OCI-LY1 (cell line): Measurements from ENCODE around the gene RBM20.

ENCODE experiments used
- H2AFZ ChIP-seq: fragments of 200-600 bp; sonication (generic), shearing (Covaris generic); 2 replicates; pipeline ENCODE4 v1.6.0; 2014; ENCODE audit warnings: antibody characterized with exemption, mild to moderate bottlenecking, low read length
- H3F3A ChIP-seq: fragments of 200-600 bp; sonication (generic), shearing (Covaris generic); 2 replicates; pipeline ENCODE4 v1.6.0; 2014; ENCODE audit warnings: mild to moderate bottlenecking, antibody characterized with exemption, low read length, moderate library complexity; ENCODE audit not compliant: insufficient read depth
- H3K27ac ChIP-seq: fragments of 200-600 bp; sonication (generic); 2 replicates; pipeline ENCODE4 v1.5.1; 2014; ENCODE audit warnings: low read length, mixed run types, mild to moderate bottlenecking, low read depth; ENCODE audit not compliant: poor library complexity, severe bottlenecking
- H3K27me3 ChIP-seq: fragments of 200-600 bp; sonication (generic); 2 replicates; pipeline ENCODE4 v1.6.0; 2014; ENCODE audit warnings: antibody characterized with exemption, mild to moderate bottlenecking, low read length, moderate library complexity; ENCODE audit not compliant: insufficient read depth
- H3K36me3 ChIP-seq: fragments of 200-600 bp; sonication (generic); 2 replicates; pipeline ENCODE4 v1.6.1; 2014; ENCODE audit warnings: mild to moderate bottlenecking, antibody characterized with exemption, low read length, moderate library complexity, mixed read lengths; ENCODE audit not compliant: insufficient read depth
- H3K4me1 ChIP-seq: fragments of 200-600 bp; sonication (generic); 2 replicates; pipeline ENCODE4 v1.5.1; 2014; ENCODE audit warnings: mild to moderate bottlenecking, low read length, moderate library complexity; ENCODE audit not compliant: insufficient read depth, severe bottlenecking
- H3K4me2 ChIP-seq: fragments of 200-600 bp; sonication (generic), shearing (Covaris generic); 2 replicates; pipeline ENCODE4 v1.6.1; 2014; ENCODE audit warnings: low read length
- H3K4me3 ChIP-seq: fragments of 200-600 bp; sonication (generic); 2 replicates; pipeline ENCODE4 v1.5.1; 2014; ENCODE audit warnings: low read length, low read depth, mild to moderate bottlenecking, mixed read lengths; ENCODE audit not compliant: poor library complexity, severe bottlenecking
- H3K79me2 ChIP-seq: fragments of 200-600 bp; shearing (Covaris generic); 2 replicates; pipeline ENCODE4 v1.6.1; 2016; ENCODE audit warnings: mixed run types, low read length, mixed read lengths; ENCODE audit not compliant: insufficient read depth
- H3K9ac ChIP-seq: fragments of 200-600 bp; sonication (generic), shearing (Covaris generic); 2 replicates; pipeline ENCODE4 v1.6.1; 2014; ENCODE audit warnings: mild to moderate bottlenecking, low read length, mixed read lengths
- H3K9me2 ChIP-seq: fragments of 200-600 bp; sonication (generic), shearing (Covaris generic); 2 replicates; pipeline ENCODE4 v1.6.1; 2014; ENCODE audit warnings: low read depth, mild to moderate bottlenecking, low read length, mixed read lengths
- H3K9me3 ChIP-seq: fragments of 200-600 bp; shearing (Covaris generic); 2 replicates; pipeline ENCODE4 v1.6.1; 2014; ENCODE audit warnings: low read length, mixed read lengths
- H4K20me1 ChIP-seq: fragments of 200-600 bp; sonication (generic), shearing (Covaris generic); 2 replicates; pipeline ENCODE4 v1.6.0; 2016; ENCODE audit warnings: mild to moderate bottlenecking, low read length; ENCODE audit not compliant: insufficient read depth
- EZH2 ChIP-seq: fragments of 200-600 bp; sonication (generic), shearing (Covaris generic); IDR thresholded peaks from 2 replicates; pipeline ENCODE4 v1.8.0; 2017; ENCODE audit warnings: borderline replicate concordance, mixed run types, mild to moderate bottlenecking, antibody characterized with exemption, low read length, moderate library complexity, mixed read lengths
- TF ChIP-seq, protein P1 (sequence below): fragments of 200-600 bp; sonication (generic), shearing (Covaris generic); IDR thresholded peaks from 2 replicates; pipeline ENCODE4 v1.5.1; 2017; ENCODE audit warnings: mild to moderate bottlenecking, antibody characterized with exemption, low read length, moderate library complexity, mixed read lengths

RBM20 gene

GRCh38 chr10:110827875-110828274, 183.7 kb downstream of the RBM20 start:
- no peaks in the 10 kb centered on the region for H3K79me2 ChIP-seq
- no peak overlapping the region for H3K4me3 ChIP-seq
- no peaks in the 10 kb centered on the region for H3K27me3 ChIP-seq
- no peaks in the 10 kb centered on the region for H3K9me2 ChIP-seq
- H3K9ac ChIP-seq: no peak overlapping the region
- no peak for TF ChIP-seq EZH2
- TF ChIP-seq, protein P1, sequence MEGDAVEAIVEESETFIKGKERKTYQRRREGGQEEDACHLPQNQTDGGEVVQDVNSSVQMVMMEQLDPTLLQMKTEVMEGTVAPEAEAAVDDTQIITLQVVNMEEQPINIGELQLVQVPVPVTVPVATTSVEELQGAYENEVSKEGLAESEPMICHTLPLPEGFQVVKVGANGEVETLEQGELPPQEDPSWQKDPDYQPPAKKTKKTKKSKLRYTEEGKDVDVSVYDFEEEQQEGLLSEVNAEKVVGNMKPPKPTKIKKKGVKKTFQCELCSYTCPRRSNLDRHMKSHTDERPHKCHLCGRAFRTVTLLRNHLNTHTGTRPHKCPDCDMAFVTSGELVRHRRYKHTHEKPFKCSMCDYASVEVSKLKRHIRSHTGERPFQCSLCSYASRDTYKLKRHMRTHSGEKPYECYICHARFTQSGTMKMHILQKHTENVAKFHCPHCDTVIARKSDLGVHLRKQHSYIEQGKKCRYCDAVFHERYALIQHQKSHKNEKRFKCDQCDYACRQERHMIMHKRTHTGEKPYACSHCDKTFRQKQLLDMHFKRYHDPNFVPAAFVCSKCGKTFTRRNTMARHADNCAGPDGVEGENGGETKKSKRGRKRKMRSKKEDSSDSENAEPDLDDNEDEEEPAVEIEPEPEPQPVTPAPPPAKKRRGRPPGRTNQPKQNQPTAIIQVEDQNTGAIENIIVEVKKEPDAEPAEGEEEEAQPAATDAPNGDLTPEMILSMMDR: no peak
- no peaks in the 10 kb centered on the region for H4K20me1 ChIP-seq
- no peaks in the 10 kb centered on the region for H3K36me3 ChIP-seq
- no peak overlapping the region for H3K4me2 ChIP-seq
- H3F3A ChIP-seq: no peaks in the 10 kb centered on the region
- no peak overlapping the region for H3K27ac ChIP-seq
- no peaks in the 10 kb centered on the region for H3K9me3 ChIP-seq
- H2AFZ ChIP-seq: no peak overlapping the region
- peaks cover 31% of the 10 kb centered on the region for H3K4me1 ChIP-seq

- Histone ChIP-seq H3K9me3 (no peaks in the 10 kb centered on the region), H3K79me2 (no peaks in the 10 kb centered on the region), H3K4me2 (no peak overlapping the region), H3K4me1 (peaks cover 31% of the 10 kb centered on the region), H3K36me3 (no peaks in the 10 kb centered on the region), H3K4me3 (no peak overlapping the region), H3K9me2 (no peaks in the 10 kb centered on the region), H3K27ac (no peak overlapping the region), H2AFZ (no peak overlapping the region), H3F3A (no peaks in the 10 kb centered on the region), H3K9ac (no peak overlapping the region), H4K20me1 (no peaks in the 10 kb centered on the region), H3K27me3 (no peaks in the 10 kb centered on the region)
- TF ChIP-seq, protein P1: no peak
- TF ChIP-seq EZH2: no peak
Observed at GRCh38 chr10:110828525-110828924, 184.4 kb downstream of the RBM20 start.

DNA sequence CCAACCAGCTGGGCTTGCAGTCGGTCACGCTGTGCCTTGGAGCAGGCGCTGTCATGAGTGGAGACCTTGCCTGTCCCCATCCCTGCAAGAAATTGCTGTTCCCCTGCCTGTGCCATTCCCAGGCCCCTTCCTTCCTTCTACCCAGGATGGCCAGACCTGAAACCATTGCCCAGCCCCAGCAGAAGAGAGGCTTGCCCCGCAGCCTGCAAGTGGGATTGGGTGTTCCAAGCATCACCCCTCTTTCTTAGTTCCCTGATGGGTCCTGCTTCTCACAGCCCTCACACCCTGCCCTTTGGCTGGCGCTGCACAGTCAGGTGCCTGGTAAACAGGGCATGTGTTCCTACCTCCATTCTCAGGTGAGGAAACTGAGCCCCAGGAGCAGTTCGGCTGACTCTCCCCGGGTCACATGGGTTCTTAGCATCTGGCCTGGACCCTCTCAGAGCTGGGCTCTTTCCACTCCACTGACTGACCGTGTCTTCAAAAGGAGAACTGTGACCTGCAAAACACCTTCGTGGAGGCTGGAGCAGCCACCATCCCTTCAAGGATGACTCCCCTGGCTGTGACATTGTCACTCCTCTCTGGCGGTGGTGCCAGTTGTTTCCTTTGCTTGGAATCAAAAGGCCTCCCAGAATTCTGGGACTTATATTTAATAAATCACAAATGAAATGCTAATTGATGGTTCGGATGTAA, 185.7 kb downstream of the RBM20 start:
- no peaks in the 10 kb centered on the region for H3K36me3 ChIP-seq
- no peaks in the 10 kb centered on the region for H3F3A ChIP-seq
- peaks cover 36% of the 10 kb centered on the region for H3K4me1 ChIP-seq
- no peak overlapping the region for H3K9ac ChIP-seq
- H3K9me3 ChIP-seq: no peaks in the 10 kb centered on the region
- no peak for TF ChIP-seq EZH2
- TF ChIP-seq, protein P1: no peak
- H3K4me3 ChIP-seq: no peak overlapping the region
- H4K20me1 ChIP-seq: no peaks in the 10 kb centered on the region
- H3K4me2 ChIP-seq: no peak overlapping the region
- no peaks in the 10 kb centered on the region for H3K9me2 ChIP-seq
- no peak overlapping the region for H2AFZ ChIP-seq
- H3K27ac ChIP-seq: no peak overlapping the region
- no peaks in the 10 kb centered on the region for H3K27me3 ChIP-seq
- no peaks in the 10 kb centered on the region for H3K79me2 ChIP-seq
